ENCODE results near the gene MSANTD7. TPM values are rescaled to one million over a fixed set of nuclear protein-coding genes. Genes with fewer than 3 reads are reported as not detected.

Gene MSANTD7
- total RNA-seq, 1 donor from 2014 or later = 17.9 TPM

GRCh38 chr10:14879124-14879927 lies 41.2 kb downstream of the MSANTD7 start:
- intact Hi-C loops (cut with micrococcal nuclease) = loop anchor here (2.0 to 5.0 kb wide), 2 partner anchors 232 to 275 kb away; no protein-coding TSS in a partner anchor

GRCh38 chr10:14879928-14880193 lies 41.8 kb downstream of the MSANTD7 start:
- intact Hi-C loops (cut with micrococcal nuclease) = loop anchor here (2.0 to 5.0 kb wide), 2 partner anchors 233 to 275 kb away; no protein-coding TSS in a partner anchor

DNA sequence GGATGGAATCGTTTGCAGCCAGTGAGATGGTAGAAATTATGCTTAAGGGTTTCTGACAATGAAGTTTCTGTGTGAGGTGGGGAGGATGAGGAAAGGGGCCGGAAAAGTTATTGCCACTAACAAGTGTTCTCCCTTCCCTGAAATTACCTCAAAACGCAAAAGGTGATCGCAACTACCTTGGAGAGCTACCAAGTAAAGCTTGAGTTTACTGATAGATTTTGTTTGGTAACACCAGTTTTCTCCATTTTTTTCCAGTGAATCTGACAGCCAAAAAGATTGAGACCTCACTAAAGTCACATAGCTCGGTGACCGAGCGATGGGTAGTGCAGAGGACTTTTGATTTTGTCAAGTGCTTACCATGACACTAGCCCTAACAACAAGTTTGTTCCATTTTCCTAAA lies 42.1 kb downstream of the MSANTD7 start:
- intact Hi-C loops (cut with micrococcal nuclease) = no loop called here

DNA sequence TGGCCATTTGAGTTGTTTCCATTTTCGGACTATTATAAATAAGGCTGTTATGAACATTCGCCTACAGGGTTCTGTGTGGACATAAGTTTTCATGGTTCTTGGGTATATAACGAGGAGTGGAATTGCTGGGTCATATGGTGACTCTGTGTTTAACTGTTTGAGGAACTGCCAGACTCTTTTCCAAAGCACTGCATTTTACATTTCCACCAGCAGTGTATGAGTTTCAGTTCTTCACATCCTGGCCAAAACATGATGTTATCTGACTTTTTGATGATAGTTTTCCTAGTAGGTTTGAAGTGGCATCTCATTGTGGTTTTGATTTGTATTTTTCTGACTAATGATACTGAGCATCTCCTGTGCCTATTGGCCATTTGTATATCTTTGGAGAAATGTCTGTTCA lies 46.0 kb downstream of the MSANTD7 start:
- intact Hi-C loops (cut with micrococcal nuclease) = no loop called here

Other genes with a start within 250 kb of the MSANTD7 start
- 161 TPM in 2 replicates for gene FAM107B, start 63.4 kb upstream of the MSANTD7 start, total RNA-seq
- gene CDNF, start 269 bp upstream of the MSANTD7 start, total RNA-seq = 0.34 and 0.48 TPM in 2 replicates
- 30.4 and 31.2 TPM in 2 replicates for gene HSPA14, start within 50 bp of the MSANTD7 start, total RNA-seq
- 30.4 and 35.9 TPM in 2 replicates for gene SUV39H2, start 40.6 kb downstream of the MSANTD7 start, total RNA-seq
- gene DCLRE1C, start 115.8 kb downstream of the MSANTD7 start, total RNA-seq = 38.5 and 41.9 TPM in 2 replicates
- 0.55 and 0.70 TPM in 2 replicates for gene MEIG1, start 121.1 kb downstream of the MSANTD7 start, total RNA-seq
- 0.18 TPM in 1 of 2 replicates, not detected in the other for gene OLAH, start 205.6 kb downstream of the MSANTD7 start, total RNA-seq